HepG2 (cell line): ENCODE data around the gene SLC25A25. TPM values are rescaled to one million over a fixed set of nuclear protein-coding genes. Genes with fewer than 3 reads are reported as not detected.

ENCODE experiments used
- ATAC-seq: fragments of 200-7000 bp; cut with Tn5 transposase; 3 replicates; pipeline ENCODE4 v1.9.1; 2020; ENCODE audit warnings: mild to moderate bottlenecking, moderate library complexity
- BruUV-seq: library from RNA; stranded (reverse); fragments of 400-500 nt; replicated peaks from 2 replicates; lab custom pipeline; 2021; lab: Mats Ljungman, UMichigan
- CTCF ChIA-PET: fragments of 300-600 bp; formaldehyde crosslinking; extraction: SDS; loops from one replicate; lab custom pipeline; 2021; ENCODE audit warnings: low total read pairs, inconsistent platforms, low intra/inter-chr PET ratio; lab: Yijun Ruan, JAX
- POLR2A ChIA-PET: fragments of 350-600 bp; sonication (Branson Sonifier 250); formaldehyde crosslinking; loops from one replicate; lab custom pipeline; 2020; ENCODE audit warnings: antibody characterized with exemption, inconsistent platforms; lab: Yijun Ruan, JAX
- DNase-seq: peaks from one replicate; pipeline ENCODE4 v3.0.0-alpha.2; 2015; ENCODE audit warnings: low spot score
- FAIRE-seq: peaks from 3 replicates; lab custom pipeline; 2011; peaks lifted over from hg19 to GRCh38; lab: Jason Lieb, UNC
- H2AFZ ChIP-seq: one replicate; pipeline ENCODE4 v1.6.1; 2011; ENCODE audit warnings: low read length, inconsistent platforms
- H3K27ac ChIP-seq: fragments of 300-600 bp; 3 replicates; pipeline ENCODE4 v1.8.0; 2011; ENCODE audit warnings: mixed run types, mild to moderate bottlenecking, mixed read lengths, low read length, inconsistent platforms; ENCODE audit not compliant: insufficient read depth; ENCODE audit errors: extremely low read length
- H3K27me3 ChIP-seq, 2 experiments: fragments of 200-600 bp in 1 of 2; 2 replicates in 1 of 2; 3 replicates in 1 of 2; pipeline versions ENCODE4 v1.6.0 to v1.8.0; 2011; ENCODE audit warnings: low read length in 2 of 2, mild to moderate bottlenecking in 2 of 2, moderate library complexity in 2 of 2, inconsistent platforms in 1 of 2; ENCODE audit not compliant: insufficient read depth in 2 of 2, control insufficient read depth in 1 of 2
- H3K36me3 ChIP-seq, 2 experiments: fragments of 200-600 bp in 1 of 2; replicated peaks in 1 of 2; 2 replicates in 1 of 2; 3 replicates in 1 of 2; pipeline versions ENCODE4 v1.5.1 to v1.8.0; 2011; ENCODE audit warnings: low read length in 2 of 2, inconsistent platforms in 1 of 2; ENCODE audit not compliant: insufficient read depth in 2 of 2, control insufficient read depth in 1 of 2
- H3K4me1 ChIP-seq: 2 replicates; pipeline ENCODE4 v1.5.1; 2012; ENCODE audit warnings: low read length, inconsistent platforms; ENCODE audit not compliant: insufficient read depth
- H3K4me2 ChIP-seq: 2 replicates; pipeline ENCODE4 v1.6.0; 2011; ENCODE audit warnings: low read depth, low read length, inconsistent platforms
- H3K4me3 ChIP-seq, 3 experiments: fragments of 200-600 bp in 1 of 3; sonication (generic), shearing (Covaris generic) in 1 of 3; replicated peaks in 1 of 3; 2 replicates each; pipeline ENCODE4 v1.5.1; 2011 to 2016; ENCODE audit warnings: low read length in 3 of 3, inconsistent platforms in 2 of 3, low read depth in 2 of 3, mild to moderate bottlenecking in 2 of 3, control low read depth in 1 of 3, mixed read lengths in 1 of 3; ENCODE audit not compliant: insufficient read depth in 1 of 3
- H3K79me2 ChIP-seq: one replicate; pipeline ENCODE4 v1.6.1; 2011; ENCODE audit warnings: low read length, inconsistent platforms; ENCODE audit not compliant: insufficient read depth
- H3K9ac ChIP-seq: 2 replicates; pipeline ENCODE4 v1.6.0; 2011; ENCODE audit warnings: mild to moderate bottlenecking, low read depth, low read length, inconsistent platforms; ENCODE audit not compliant: insufficient read depth
- H3K9me3 ChIP-seq: 2 replicates; pipeline ENCODE4 v1.5.1; 2012; ENCODE audit warnings: mild to moderate bottlenecking, low read length
- H4K20me1 ChIP-seq: 2 replicates; pipeline ENCODE4 v1.6.0; 2011; ENCODE audit warnings: inconsistent platforms, mild to moderate bottlenecking, low read length, moderate library complexity; ENCODE audit not compliant: insufficient read depth
- ETV5 ChIP-seq: IDR thresholded peaks from 2 replicates; pipeline ENCODE4 v1.6.1; 2018; ENCODE audit warnings: missing biosample characterization, missing genetic modification reagents, inconsistent platforms, borderline replicate concordance
- EZH2 ChIP-seq: conservative IDR thresholded peaks from 2 replicates; pipeline ENCODE4 v1.6.1; 2012; ENCODE audit warnings: mild to moderate bottlenecking, low read depth, low read length, moderate library complexity
- FOXA1 ChIP-seq, 2 experiments: fragments of 450-650 bp in 1 of 2; sonication (generic) in 1 of 2; formaldehyde crosslinking in 1 of 2; IDR thresholded peaks; 2 replicates each; pipeline versions ENCODE4 v1.4.0 to v1.6.1; 2016 to 2020; ENCODE audit warnings: missing genetic modification reagents in 1 of 2
- KDM5A ChIP-seq: fragments of 200-600 bp; sonication (generic); IDR thresholded peaks from 2 replicates; pipeline ENCODE4 v1.7.0; 2018; ENCODE audit warnings: antibody characterized with exemption, mild to moderate bottlenecking, low read length, borderline replicate concordance
- MAFG ChIP-seq: sonication (generic); formaldehyde crosslinking; IDR thresholded peaks from 2 replicates; pipeline ENCODE4 v1.5.1; 2020; ENCODE audit warnings: mild to moderate bottlenecking, missing genetic modification reagents
- MEF2D ChIP-seq: sonication (generic); formaldehyde crosslinking; IDR thresholded peaks from 2 replicates; pipeline ENCODE4 v1.5.1; 2020; ENCODE audit warnings: mild to moderate bottlenecking, missing genetic modification reagents
- MIER2 ChIP-seq: IDR thresholded peaks from 2 replicates; pipeline ENCODE4 v1.6.1; 2016; ENCODE audit warnings: missing biosample characterization, missing genetic modification reagents
- MLX ChIP-seq: IDR thresholded peaks from 2 replicates; pipeline ENCODE4 v1.6.1; 2016
- PHF20 ChIP-seq: sonication (generic); formaldehyde crosslinking; IDR thresholded peaks from 2 replicates; pipeline ENCODE4 v1.5.0; 2020; ENCODE audit warnings: mild to moderate bottlenecking, missing genetic modification reagents
- POGZ ChIP-seq: sonication (generic); formaldehyde crosslinking; IDR thresholded peaks from 2 replicates; pipeline ENCODE4 v1.4.0; 2020; ENCODE audit warnings: mild to moderate bottlenecking, missing genetic modification reagents
- SRSF1 ChIP-seq: fragments of 200-400 bp; formaldehyde crosslinking; optimal IDR thresholded peaks from 2 replicates; pipeline ENCODE3; 2017; ENCODE audit warnings: mild to moderate bottlenecking, low read depth, low read length, moderate library complexity
- TEAD2 ChIP-seq: sonication (generic); formaldehyde crosslinking; IDR thresholded peaks from 2 replicates; pipeline ENCODE4 v1.9.0; 2021; ENCODE audit warnings: missing genetic modification reagents
- ZBTB1 ChIP-seq: sonication (generic); formaldehyde crosslinking; IDR thresholded peaks from 2 replicates; pipeline ENCODE4 v1.4.0; 2020; ENCODE audit warnings: missing genetic modification reagents, borderline replicate concordance
- ZBTB38 ChIP-seq: sonication (generic); formaldehyde crosslinking; IDR thresholded peaks from 2 replicates; pipeline ENCODE4 v1.5.1; 2020; ENCODE audit warnings: mild to moderate bottlenecking, missing genetic modification reagents
- ZBTB44 ChIP-seq: sonication (generic); formaldehyde crosslinking; IDR thresholded peaks from 2 replicates; pipeline ENCODE4 v1.4.0; 2020; ENCODE audit warnings: missing genetic modification reagents
- ZFY ChIP-seq: sonication (generic); formaldehyde crosslinking; IDR thresholded peaks from 2 replicates; pipeline ENCODE4 v1.4.0; 2020; ENCODE audit warnings: missing genetic modification reagents
- ZMAT5 ChIP-seq: sonication (generic); formaldehyde crosslinking; IDR thresholded peaks from 2 replicates; pipeline ENCODE4 v1.5.0; 2020; ENCODE audit warnings: mild to moderate bottlenecking, low read depth, missing genetic modification reagents, borderline replicate concordance
- ZNF235 ChIP-seq: sonication (generic); formaldehyde crosslinking; IDR thresholded peaks from 2 replicates; pipeline ENCODE4 v1.8.1; 2023; ENCODE audit warnings: mild to moderate bottlenecking, missing genetic modification reagents, borderline replicate concordance
- ZNF335 ChIP-seq: sonication (generic); formaldehyde crosslinking; IDR thresholded peaks from 2 replicates; pipeline ENCODE4 v1.4.0; 2020; ENCODE audit warnings: missing genetic modification reagents
- ZNF382 ChIP-seq: sonication (generic); formaldehyde crosslinking; IDR thresholded peaks from 2 replicates; pipeline ENCODE4 v1.5.0; 2020; ENCODE audit warnings: missing genetic modification reagents, mild to moderate bottlenecking, borderline replicate concordance
- ZNF773 ChIP-seq: sonication (generic); formaldehyde crosslinking; IDR thresholded peaks from 2 replicates; pipeline ENCODE4 v1.4.0; 2020; ENCODE audit warnings: missing genetic modification reagents, borderline replicate concordance
- WGBS: methylation state at CpG from one replicate; pipeline ENCODE4 v1.1.6; 2017; ENCODE audit warnings: low lambda C conversion rate; 5-methylcytosine and 5-hydroxymethylcytosine counted together
- in situ Hi-C: cut with HindIII; loops from 2 replicates; pipeline ENCODE4 v1.10.0; 2017; ENCODE audit warnings: low pct_unique_long_range_greater_than_20kb; ENCODE audit not compliant: extremely low pct_ligation_motif_present
- intact Hi-C: fragments of 100-400 bp; cut with micrococcal nuclease; formaldehyde crosslinking; loops from one replicate; pipeline ENCODE4 v1.10.0; 2022; ENCODE audit not compliant: unreplicated experiment
- polyA plus RNA-seq, 8 experiments: library from polyadenylated mRNA; depleted of rRNA in 3 of 8; stranded (reverse) in 7 of 8; unstranded in 1 of 8; fragments of >200 nt; fragmentation: Illumina TruSeq in 4 of 8; extraction: Trizol in 4 of 8; gene quantifications; 2 replicates each; pipeline versions ENCODE4 v1.2.1 to v1.2.3, GENCODE V29; 2011 to 2016; ENCODE audit warnings: low read depth in 4 of 8, missing spikeins in 1 of 8, mixed read lengths in 1 of 8; ENCODE audit not compliant: insufficient read depth in 1 of 8
- total RNA-seq, 5 experiments: library from RNA; depleted of rRNA; stranded (reverse); fragments of >200 nt; fragmentation: Illumina TruSeq; extraction: Trizol; gene quantifications; 2 replicates each; pipeline ENCODE4 v1.2.3, GENCODE V29; 2016; ENCODE audit warnings: low read depth in 1 of 5

The SLC25A25 gene
- total and polyA plus RNA-seq, 2 of the 13 experiments (the other 11 are each of a cell fraction or from before 2014, with no cell fraction given): 10.5 to 24.8 TPM

- TF ChIP-seq ZBTB38 (CRISPR knock-in tag) (0 out of 2 replicates have a peak, but pooled peaks have one; percentile 21), MLX (CRISPR knock-in tag) (no peak), ZBTB1 (CRISPR knock-in tag) (no peak)
Measured at GRCh38 chr9:128102196-128102595, 34.2 kb downstream of the SLC25A25 start (continued).

- peak overlapping the region; percentile 90 for H3K27ac ChIP-seq
- intact Hi-C loops: loop anchor here (1.0 to 5.0 kb wide), 2 partner anchors 12 to 36 kb away; partner anchors contain the start of genes NAIF1 and SLC25A25
- H3K9me3 ChIP-seq: no peaks in the 10 kb centered on the region
- H3K4me2 ChIP-seq: peak overlapping the region; percentile 61
- peak; percentile 76 for ATAC-seq
- H3K4me1 ChIP-seq: peaks cover 90% of the 10 kb centered on the region
- peak overlapping the region in 1 of 3 experiments; percentile 38; a peak in 1 of 6 replicates for H3K4me3 ChIP-seq
- DNase-seq: peak; percentile 94
- 16% methylated on average over 19 of the region's 23 CpGs for WGBS
- H3K79me2 ChIP-seq: peaks cover 33% of the 10 kb centered on the region
- no TSS peak for BruUV-seq
- peaks cover 21 to 50% of the 10 kb centered on the region in 2 experiments for H3K36me3 ChIP-seq
- no peak overlapping the region for H2AFZ ChIP-seq
- in situ Hi-C loops: no loop called here
- H3K27me3 ChIP-seq: no peaks in the 10 kb centered on the region; a peak in 1 of 5 replicates
- ChIA-PET POLR2A (interaction anchor here (0.7 to 2.7 kb wide), 15 partner anchors 8 to 152 kb away, joined by 3 to 40 read pairs (median 6); partner anchors contain the start of genes EEIG1, NAIF1 and SLC25A25), CTCF (interaction anchor here (2.6 kb wide), 1 partner anchor 15 kb away, joined by 14 read pairs; no protein-coding TSS in a partner anchor)
- FAIRE-seq: peak; percentile 98
- peak overlapping the region; percentile 62 for H3K9ac ChIP-seq
- peaks cover 17% of the 10 kb centered on the region; the same call in 1 of the 2 replicates for H4K20me1 ChIP-seq
- TF ChIP-seq ZNF235 (CRISPR knock-in tag) (no peak), ZNF773 (CRISPR knock-in tag) (no peak), MAFG (CRISPR knock-in tag) (no peak), SRSF1 (no peak), EZH2 (no peak), MIER2 (CRISPR knock-in tag) (peak; percentile 90), FOXA1 (IDR thresholded peaks at IDR 0.05) (no peak), FOXA1 (CRISPR knock-in tag; IDR thresholded peaks at IDR 0.05) (peak; percentile 91), ZFY (CRISPR knock-in tag) (peak; percentile 82; the same call in 1 of the 2 replicates), KDM5A (no peak), ZMAT5 (CRISPR knock-in tag) (no peak), ZNF335 (CRISPR knock-in tag) (peak; percentile 87), ZNF382 (no peak), ETV5 (peak; percentile 99), PHF20 (CRISPR knock-in tag) (peak; percentile 59; the same call in 1 of the 2 replicates), ZBTB44 (CRISPR knock-in tag) (no peak), POGZ (peak; percentile 90), MEF2D (peak; percentile 97), TEAD2 (CRISPR knock-in tag) (no peak)
Measured at GRCh38 chr9:128102861-128103588, 35.0 kb downstream of the SLC25A25 start.
